SK-MEL-5 (cell line): ENCODE results near the gene SPNS2. TPM values are rescaled to one million over a fixed set of nuclear protein-coding genes. Genes with fewer than 3 reads are reported as not detected.
A peak's percentile ranks its signal among the peaks of the same experiment; 100 is the strongest.

ENCODE experiments used
- DNase-seq: peaks from one replicate; pipeline ENCODE4 v3.0.0-alpha.2; 2016; ENCODE audit warnings: low read depth, low spot score
- in situ Hi-C: cut with HindIII; loops from 2 replicates; pipeline ENCODE4 v1.10.0; 2016; ENCODE audit warnings: low sequenced_read_pairs, high pct_unique_total_duplicates, low pct_unique_long_range_greater_than_20kb
- polyA plus RNA-seq, 2 experiments: library from polyadenylated mRNA; depleted of rRNA; stranded (reverse); fragments of >200 nt; gene quantifications; 2 replicates each; pipeline ENCODE4 v1.2.3, GENCODE V29; 2015
- total RNA-seq: library from RNA; depleted of rRNA; stranded (reverse); fragments of >200 nt; shearing (Covaris generic); gene quantifications from 2 replicates; pipeline ENCODE4 v1.2.3, GENCODE V29; 2014; rRNA removed

SPNS2 gene, protein sequence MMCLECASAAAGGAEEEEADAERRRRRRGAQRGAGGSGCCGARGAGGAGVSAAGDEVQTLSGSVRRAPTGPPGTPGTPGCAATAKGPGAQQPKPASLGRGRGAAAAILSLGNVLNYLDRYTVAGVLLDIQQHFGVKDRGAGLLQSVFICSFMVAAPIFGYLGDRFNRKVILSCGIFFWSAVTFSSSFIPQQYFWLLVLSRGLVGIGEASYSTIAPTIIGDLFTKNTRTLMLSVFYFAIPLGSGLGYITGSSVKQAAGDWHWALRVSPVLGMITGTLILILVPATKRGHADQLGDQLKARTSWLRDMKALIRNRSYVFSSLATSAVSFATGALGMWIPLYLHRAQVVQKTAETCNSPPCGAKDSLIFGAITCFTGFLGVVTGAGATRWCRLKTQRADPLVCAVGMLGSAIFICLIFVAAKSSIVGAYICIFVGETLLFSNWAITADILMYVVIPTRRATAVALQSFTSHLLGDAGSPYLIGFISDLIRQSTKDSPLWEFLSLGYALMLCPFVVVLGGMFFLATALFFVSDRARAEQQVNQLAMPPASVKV
- total RNA-seq = 0.51 and 0.66 TPM in 2 replicates
- 0.73 and 0.79 TPM in 2 replicates for polyA plus RNA-seq (2015; cell fraction: cytosol; rRNA removed)
- polyA plus RNA-seq (2015; cell fraction: nucleus; rRNA removed) = 0.47 and 2.7 TPM in 2 replicates

DNA sequence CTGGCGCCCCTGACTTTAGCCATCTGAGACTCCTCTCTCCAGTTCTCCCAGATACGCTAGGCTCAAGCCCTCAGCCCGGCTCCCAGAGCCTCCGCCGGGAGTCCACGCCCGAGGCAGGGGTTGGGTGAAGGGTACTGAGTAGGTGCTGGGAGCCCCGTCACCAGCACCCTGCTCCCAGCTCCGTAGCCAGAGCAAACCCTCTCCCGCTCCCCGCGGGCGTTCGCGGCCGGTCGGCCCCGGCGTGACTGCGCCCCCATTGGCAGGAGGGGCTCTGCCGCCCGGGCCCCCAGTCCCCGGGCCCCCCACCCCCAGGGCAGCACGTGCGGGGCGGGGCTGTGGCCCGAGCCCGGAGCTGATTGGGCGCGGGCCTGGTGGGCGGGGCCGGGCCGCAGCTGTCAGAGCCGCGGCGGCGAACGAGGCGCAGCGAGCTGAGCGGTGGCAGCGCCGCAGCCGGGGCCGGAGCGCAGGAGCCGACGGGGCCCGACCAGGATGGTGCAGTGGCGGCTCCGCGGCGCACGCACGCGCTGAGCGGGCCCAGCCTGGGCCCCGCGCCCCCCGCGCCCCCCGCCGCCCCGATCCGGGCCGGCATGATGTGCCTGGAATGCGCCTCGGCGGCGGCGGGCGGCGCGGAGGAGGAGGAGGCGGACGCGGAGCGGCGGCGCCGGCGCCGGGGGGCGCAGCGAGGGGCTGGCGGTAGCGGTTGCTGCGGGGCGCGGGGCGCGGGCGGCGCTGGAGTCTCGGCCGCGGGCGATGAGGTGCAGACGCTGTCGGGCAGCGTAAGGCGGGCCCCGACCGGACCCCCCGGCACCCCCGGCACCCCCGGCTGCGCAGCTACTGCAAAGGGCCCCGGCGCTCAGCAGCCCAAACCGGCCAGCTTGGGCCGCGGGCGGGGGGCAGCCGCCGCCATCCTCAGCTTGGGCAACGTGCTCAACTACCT lies at the start of gene SPNS2:
Gene SPNS2, plus strand, starts transcription at position 421 of the 937 bp plus-strand sequence. Its CDS starts 167 bp downstream, at position 588.
- in situ Hi-C loops = no loop called here
- peak; percentile 44 for DNase-seq

DNA sequence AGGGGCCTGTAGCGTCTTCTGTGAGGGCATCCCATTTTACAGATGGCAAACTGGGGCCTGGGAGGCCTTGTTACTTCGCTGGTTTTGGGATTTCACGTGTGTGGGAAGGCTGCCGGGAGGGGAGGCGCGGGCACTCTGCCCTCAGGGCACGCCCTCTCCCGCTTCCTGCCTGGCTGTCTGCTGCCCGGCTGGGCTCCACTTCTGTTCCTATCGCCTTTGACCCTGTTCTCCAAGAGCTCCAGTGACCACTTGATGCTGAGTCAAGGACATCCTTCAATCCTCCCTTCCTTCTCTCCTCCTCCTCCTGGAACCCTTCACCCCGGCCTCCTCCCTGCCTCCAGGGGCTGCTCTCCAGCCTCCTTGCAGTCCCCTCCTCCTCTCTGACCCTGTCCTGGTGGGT lies 48.9 kb upstream of the SPNS2 start:
- in situ Hi-C loops = no loop called here
- no peak for DNase-seq

DNA sequence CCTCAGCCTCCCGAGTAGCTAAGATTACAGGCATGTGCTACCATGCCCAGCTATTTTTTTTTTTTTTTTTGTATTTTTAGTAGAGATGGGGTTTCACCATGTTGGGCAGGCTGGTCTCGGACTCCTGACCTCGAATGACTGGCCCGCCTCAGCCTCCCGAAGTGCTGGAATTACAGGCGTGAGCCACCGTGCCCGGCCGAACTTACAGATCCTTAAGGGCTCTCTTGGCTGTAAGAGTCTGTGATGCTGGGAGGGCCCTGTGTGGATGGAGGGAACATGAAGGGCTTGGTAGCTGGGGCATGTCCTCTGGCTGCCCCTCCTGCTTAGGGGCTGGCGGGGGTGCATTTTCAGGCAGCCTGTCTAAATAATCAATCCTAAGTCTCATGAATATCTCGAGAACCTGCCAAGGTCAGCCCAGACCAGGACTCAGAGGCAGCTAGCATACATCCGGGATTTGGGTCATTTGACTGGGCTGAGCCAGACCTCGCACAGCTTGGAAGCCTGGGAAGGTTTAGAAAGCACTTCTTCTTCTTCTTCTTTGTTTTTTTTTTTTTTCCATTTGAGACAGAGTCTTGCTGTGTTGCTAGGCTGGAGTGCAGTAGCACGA lies 47.9 kb upstream of the SPNS2 start:
- in situ Hi-C loops = no loop called here
- DNase-seq = no peak

DNA sequence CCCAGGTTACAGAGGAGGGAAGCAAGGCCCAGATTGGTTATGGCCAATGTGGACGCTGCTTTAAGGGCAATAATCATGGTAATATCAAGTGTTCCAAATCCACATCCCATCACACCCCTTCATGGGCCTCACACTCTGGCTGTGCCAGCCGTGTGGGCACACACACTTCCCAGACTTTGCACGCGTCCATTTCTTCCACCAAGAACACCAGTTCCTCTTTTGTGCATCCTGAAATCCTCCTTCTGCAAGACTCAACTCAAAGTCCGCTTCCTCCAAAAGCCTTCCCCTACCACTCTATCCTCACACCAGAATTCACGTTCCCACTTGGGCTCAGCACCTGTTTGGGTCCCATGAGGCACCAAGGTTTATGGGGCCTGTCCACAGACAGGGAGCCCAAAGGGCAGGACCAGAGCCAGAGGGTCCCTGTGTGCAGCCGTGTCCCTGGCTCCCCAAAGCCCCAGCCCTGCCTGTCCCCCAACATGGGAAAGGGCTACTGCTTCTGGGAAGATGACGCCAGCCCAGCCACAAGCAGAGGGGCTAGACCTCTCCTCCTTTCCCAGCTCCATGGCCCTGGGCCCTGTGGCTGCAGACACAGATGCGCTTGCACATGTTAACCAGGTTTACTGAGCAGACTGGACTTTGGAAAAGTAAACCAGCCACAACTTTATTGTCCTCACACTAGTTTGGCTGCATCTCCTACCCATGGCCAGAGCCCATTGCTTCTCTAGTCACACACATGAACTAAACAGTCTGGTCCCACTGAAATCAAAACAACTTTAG lies 44.7 kb upstream of the SPNS2 start:
- in situ Hi-C loops = no loop called here
- no peak for DNase-seq

DNA sequence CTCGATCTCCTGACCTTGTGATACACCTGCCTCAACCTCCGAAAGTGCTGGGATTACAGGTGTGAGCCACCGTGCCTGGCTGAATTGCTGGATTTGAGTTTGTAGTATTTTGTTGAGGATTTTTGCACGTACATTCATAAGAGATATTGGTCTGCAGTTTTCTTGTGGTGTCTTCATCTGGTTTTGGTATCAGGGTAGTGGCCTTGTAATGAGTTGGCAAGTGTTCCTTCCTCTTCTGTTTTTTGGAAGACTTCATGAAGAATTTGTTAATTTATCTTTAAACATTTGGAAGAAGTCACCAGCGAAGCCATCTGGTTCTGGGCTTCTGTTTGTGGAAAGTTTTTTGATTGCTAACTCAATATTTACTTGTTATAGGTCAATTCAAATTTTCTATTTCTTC lies 38.0 kb upstream of the SPNS2 start:
- DNase-seq = no peak
- in situ Hi-C loops = no loop called here

DNA sequence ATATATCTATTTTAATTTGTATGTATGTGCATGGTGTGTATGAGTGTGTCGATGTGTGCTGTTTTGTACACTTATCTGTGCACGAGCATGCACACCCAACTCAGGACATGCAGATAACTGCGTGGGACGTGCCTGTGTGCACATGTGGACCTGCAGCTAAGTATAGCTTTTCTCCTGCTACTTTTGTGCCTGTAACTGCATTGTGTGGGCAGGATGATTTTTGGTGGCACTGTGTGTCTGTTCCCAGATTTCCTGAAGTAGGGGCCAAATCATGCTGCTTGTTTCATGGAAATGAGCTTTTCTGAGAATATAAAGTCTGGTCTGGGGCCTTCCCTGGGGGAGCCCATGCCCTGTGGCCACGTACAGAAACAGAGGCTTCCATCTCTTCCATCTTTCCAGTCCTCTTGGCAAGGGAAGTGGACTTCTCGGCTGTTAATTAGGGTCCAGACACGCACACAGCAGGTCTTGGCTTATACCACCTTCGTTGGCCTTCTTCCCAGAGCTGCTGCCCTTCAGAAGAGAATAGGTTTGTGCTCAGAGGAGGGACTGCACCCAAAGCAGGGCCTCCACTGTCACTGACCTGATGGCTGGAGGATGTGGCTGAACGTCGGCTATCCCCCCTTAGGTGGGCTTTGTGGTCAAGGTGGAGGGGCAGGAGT lies 34.7 kb upstream of the SPNS2 start:
- DNase-seq = no peak
- in situ Hi-C loops = no loop called here

DNA sequence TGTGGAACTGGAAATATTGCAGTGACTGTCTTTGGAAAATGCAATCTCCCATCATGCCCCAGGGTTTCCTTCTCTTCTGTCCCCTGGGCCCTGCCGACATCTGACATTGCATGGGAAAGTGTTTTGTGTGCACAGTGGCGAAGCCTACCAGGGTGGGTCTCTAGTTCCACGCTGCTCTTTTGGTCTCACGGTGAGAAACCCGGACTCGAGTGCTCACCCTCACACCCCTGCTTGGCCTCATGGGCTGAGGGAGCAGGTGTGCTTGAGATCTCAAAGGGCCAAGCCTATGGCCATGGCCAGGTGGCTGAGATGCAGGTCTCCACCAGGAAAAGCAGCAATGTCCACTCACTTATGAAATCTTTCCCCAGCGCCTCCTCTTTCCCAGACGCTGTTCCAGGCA lies 32.9 kb upstream of the SPNS2 start:
- in situ Hi-C loops = no loop called here

DNA sequence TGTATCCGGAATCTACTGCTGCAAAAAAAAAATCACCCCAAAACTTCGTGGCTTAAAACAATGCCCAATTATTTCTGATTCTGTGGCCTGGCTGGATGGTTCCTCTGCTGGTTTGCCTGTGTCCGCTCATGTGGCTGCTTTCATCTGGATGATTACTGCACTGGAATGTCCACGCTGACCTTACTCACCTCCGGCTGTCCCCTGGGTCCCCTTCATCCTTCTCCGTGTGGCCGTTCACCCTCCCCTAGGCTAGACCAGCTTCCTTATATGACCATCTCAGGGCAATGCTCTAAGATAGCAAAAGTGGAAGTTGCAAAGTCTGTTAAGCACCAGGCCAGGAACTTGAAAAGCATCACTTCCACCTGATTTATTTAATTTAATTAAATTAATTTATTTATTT lies 31.4 kb upstream of the SPNS2 start:
- in situ Hi-C loops = no loop called here
- no peak for DNase-seq

More for the DNA sequence above, 32.9 kb upstream of the SPNS2 start:
- DNase-seq = no peak

DNA sequence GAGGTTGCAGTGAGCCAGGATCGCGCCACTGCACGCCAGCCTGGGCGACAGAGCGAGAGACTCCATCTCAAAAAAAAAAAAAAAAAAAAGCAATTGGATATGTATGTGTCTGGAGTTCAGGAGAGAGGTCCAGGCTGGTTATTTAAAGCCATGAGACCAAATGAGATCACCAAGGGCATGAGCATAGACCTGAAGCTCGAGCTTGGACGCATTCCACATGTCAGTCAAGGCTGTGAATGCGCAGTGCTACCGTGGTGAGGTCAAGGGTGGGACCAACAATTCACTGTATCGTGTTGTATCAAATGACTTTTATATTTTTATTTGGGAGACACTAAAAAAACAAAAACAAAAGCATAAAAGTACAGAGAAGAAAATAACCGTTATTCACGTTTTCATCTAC lies 29.1 kb upstream of the SPNS2 start:
- in situ Hi-C loops = no loop called here
- DNase-seq = no peak

DNA sequence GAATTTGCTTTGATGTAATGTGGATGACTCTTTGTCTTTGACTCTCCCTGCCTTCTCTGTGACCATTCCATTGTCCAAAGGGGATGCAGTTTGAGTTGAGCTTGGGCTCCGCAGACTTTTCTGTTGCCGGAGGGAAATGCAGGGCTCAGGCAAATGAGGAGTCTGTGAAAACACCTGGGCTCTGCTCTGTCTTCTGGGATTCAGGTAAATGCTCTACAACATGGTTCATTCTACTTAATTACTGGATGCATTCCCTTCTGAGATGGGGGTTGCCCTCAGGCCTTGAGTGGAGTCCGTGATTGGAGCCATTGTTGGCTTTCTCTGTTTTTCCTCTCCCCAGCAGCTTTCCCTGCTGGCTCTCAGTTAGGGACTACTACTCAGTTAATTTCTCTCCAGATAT lies 26.4 kb upstream of the SPNS2 start:
- no peak for DNase-seq
- in situ Hi-C loops = no loop called here

DNA sequence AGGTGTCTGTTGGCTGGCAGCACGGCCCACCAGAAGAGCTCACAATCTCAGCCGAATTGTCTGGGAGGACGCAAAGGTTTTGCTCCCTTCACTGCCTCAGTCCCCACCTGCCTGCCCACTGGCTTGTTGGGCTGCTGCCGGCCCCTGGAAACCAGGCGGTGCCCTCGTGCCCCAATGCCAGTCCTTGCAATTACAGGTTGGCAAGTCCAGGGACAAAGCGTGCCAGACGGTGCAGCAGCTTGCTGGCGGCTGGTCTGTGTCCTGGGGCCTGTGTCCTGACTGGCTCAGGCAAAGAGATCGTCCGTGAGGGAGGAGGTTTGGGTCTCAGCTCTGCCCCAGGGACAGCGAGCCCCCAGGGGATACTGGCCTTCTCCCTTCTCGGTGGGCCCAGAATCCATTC lies 24.6 kb upstream of the SPNS2 start:
- DNase-seq = no peak
- in situ Hi-C loops = no loop called here

DNA sequence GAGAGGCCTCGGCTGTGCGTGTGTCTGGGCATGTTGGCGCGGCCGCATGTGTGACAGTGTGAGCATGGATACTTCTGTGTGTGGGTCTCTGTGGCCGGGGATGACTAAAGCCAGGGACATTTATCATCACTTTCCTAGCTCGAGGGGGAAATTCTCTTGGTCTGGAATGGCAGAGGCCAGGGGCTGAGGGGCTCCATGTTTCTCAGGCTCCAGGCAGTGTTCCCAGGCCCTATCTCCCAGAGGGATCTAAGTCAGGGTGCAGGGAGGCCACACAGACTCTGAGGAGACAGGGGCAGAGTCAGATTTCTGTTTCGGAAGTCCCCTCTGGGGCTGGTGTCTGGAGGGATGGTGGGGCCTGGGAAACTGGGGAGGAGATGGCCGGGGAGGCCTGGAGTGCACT lies 23.7 kb upstream of the SPNS2 start:
- DNase-seq = no peak
- in situ Hi-C loops = no loop called here

DNA sequence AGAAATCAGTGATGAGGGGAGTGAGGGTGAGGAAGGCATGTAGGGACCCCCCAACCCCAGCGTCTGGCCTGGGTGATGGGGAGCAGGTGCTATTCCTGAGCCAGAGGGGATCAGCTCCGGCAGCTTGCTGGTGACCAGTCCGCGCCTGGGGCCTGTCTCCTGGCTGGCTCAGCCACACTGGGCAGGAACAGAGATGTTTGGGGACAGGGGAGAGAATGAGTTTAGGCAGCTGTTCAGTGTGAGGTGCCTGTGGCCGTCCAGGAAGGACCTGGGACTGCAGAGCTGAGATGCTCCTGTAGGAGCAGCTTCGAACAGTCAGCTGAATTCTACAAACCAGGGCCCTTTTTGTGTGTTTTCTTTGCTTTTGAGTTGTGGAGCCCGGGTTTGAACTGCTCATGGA lies 23.2 kb upstream of the SPNS2 start:
- in situ Hi-C loops = no loop called here
- DNase-seq = no peak

DNA sequence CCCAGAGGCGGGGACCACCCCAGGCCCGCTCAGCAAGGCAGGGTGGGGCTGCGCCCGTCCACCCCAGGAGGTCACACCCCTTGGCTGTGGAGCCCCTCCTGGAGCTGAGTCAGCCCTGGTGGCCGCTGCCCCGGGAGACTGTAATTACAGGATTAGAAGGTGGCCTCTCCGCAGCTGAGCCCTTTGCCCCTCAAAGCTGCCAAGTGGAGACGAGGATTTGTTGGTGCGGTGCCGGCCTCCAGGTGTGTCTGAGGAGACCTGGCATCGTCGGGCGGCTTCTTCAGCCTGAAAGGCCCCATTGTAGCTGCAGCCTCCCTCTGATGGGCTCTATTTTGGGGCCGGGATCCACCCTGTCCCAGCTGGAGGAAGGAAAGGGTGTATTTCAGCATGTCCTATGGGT lies 22.7 kb upstream of the SPNS2 start:
- DNase-seq = no peak
- in situ Hi-C loops = no loop called here

DNA sequence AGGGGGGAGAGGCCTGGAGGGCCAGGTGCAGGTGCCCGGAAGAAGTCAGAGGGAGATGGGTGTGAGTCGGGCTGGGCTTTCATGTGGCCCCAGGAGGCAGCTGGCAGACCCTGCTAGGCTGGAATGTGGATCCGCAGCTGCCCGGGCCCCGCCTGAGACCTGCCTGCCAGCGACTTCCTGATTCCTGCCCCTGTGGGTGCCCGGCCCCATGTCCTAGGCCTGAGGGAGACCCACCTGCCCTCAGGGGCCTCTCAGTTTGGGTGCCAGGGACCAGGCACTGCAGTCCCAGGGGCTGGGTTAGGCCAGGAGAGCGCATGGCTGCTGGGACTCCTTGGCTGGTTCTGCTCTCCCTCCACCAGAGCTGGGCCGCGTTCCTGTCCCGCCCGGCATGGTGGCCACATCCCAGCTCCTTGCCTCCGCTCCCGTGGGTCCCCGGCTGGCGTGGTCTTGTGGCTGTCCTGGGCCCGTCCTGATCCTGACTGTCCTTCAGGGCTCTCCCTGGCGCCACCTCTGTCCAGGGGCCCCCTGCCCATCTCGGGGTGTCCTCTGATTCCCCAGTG lies 22.1 kb upstream of the SPNS2 start:
- DNase-seq = no peak
- in situ Hi-C loops = no loop called here

DNA sequence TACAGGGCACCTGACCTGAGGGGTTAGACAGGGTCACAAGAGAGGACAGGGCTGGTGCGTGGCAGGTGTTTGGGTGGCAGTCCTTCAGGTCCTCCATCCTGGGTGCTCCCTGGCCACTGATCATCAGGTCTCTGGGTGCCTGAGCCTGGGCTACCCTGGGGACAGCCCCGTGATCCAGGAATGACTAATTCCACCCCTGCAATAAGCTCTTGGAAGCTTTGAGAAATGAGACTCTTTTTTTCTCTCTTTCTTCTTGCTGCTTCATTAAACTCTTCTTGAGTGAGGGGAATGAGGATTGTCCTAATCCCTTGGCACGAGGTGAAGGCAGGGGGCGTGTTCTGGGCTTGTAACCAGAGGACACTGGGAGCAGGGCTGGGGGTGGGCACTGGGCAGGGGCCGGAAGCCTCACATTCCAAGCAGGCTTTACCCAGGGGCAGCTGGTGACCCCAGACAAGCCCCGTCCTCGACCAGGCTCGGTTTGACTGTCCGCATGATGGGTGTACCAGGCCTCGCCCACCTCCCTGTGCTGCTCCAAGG lies 21.4 kb upstream of the SPNS2 start:
- no peak for DNase-seq
- in situ Hi-C loops = no loop called here
